ENCODE measurements around the gene KNSTRN. TPM values are rescaled to one million over a fixed set of nuclear protein-coding genes. Genes with fewer than 3 reads are reported as not detected.

The KNSTRN gene
- 50.4 and 52.9 TPM in 2 replicates for total RNA-seq

DNA sequence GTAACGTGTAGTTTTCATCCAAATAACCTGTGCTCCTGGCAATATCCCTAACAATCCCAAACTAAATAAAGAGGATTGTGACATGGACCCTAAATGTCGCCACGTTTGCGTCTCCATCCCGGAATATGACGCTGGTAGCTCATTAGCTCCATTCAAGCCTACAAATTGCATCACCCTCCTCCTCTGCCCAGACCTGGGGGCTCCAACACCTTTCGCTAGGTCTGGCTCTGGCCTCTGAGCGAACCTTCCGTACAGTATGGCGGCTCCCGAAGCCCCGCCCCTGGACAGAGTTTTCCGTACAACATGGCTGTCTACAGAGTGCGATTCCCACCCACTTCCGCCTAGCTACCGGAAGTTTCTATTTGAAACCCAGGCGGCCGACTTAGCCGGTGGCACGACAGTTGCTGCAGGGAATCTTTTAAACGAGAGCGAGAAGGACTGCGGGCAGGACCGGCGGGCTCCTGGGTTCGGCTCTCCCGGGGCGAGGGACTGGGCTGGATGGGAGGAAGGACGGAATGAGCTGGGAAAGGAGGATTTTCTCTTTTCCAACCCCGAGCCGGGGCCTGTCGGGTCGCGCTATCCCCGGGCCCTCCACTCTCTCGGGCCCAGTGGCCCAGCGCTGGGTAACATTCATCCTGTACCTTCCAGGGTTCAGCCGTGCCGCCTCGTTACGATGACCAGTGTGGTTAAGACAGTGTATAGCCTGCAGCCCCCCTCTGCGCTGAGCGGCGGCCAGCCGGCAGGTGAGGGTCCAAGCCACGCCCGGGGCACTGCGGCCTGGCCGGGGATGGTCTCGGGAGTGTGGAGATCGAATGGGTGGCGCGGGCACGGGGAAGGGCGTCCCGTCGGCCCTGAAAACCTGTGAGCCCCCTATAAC lies at the start of gene KNSTRN:
Gene KNSTRN (plus strand): TSS at position 142 of the 877 bp plus-strand sequence. CDS start 115 bp downstream, at position 257.
- Mint-ChIP-seq H3K9me3 (no peaks in the 10 kb centered on the region), H3K27me3 (peaks cover 11% of the 10 kb centered on the region), H3K27ac (peak within 1 kb of the TSS; percentile 95), H3K4me3 (peak within 1 kb of the TSS; percentile 94), H3K4me1 (peaks cover 26% of the 10 kb centered on the region), H3K36me3 (ENCODE audit: low read depth) (peaks cover 29% of the 10 kb centered on the region)
- intact Hi-C loops (cut with micrococcal nuclease): loop anchor here (1.0 to 2.0 kb wide), 3 partner anchors 22 to 186 kb away; partner anchors contain the start of genes DISP2, IVD and RPUSD2
- DNase-seq: peak; percentile 97

DNA sequence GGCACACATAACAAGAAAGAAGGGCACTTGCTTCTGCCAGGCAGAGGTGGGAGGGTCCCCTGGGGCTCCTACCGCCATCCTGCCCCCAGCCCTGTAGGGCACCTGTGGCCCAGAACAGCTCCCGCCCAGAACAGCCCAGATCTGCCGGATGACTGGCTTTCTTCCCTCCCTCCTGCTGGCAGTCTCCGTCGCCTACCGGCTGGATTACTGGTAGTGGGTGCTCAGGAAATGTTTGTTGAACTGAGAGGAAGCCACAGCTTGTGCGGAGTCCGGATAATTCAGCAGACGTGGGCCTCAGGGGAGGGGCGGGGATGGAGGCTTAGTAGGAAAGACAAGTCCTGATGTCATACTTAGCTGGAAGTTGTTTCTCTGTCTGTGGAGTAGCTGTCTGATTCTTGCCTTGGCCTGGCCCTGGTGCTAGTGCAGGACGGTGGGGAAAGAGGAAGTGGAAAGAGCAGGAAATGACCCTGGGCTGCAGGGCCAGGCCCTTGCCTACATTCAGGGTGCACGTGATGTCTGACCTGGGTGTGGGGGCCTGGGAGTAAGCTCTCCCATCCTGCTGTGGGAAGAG lies 48.5 kb upstream of the KNSTRN start:
- no peaks in the 10 kb centered on the region for H3K27me3 Mint-ChIP-seq
- DNase-seq: peak; percentile 80
- H3K9me3 Mint-ChIP-seq: no peaks in the 10 kb centered on the region
- peak overlapping the region; percentile 18 for H3K4me3 Mint-ChIP-seq
- H3K27ac Mint-ChIP-seq: peak overlapping the region; percentile 49
- H3K36me3 Mint-ChIP-seq (ENCODE audit: low read depth): no peaks in the 10 kb centered on the region
- intact Hi-C loops (cut with micrococcal nuclease): loop anchor here (1.0 kb wide), 1 partner anchor 11 kb away; the partner anchor contains the start of gene INAFM2
- peaks cover 13% of the 10 kb centered on the region for H3K4me1 Mint-ChIP-seq

DNA sequence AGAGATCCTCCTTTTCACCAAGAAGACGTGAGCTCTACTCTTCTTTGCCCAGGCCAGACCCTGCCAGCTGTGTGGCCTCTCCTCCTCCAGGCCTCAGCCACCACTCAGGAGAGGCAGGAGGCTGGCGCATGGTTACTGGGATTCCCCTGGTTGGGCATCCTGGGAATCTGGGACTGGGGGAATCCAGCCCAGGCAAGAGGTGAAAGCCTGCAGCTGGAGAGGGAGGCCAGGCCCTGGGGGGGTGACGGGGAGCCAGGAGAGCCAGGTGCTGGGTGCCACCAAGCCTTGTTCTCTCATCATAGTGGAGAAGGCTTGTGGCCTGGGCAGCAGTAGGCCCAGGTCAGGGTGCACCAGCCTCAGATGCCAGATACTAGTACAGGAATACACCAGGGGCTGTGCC lies 48.0 kb upstream of the KNSTRN start:
- Mint-ChIP-seq H3K27ac (peak overlapping the region; percentile 49), H3K27me3 (no peaks in the 10 kb centered on the region), H3K9me3 (no peaks in the 10 kb centered on the region), H3K4me3 (no peak overlapping the region), H3K36me3 (ENCODE audit: low read depth) (no peaks in the 10 kb centered on the region), H3K4me1 (peaks cover 13% of the 10 kb centered on the region)
- intact Hi-C loops (cut with micrococcal nuclease): loop anchor here (1.0 kb wide), 1 partner anchor 11 kb away; the partner anchor contains the start of gene INAFM2
- DNase-seq: no peak

DNA sequence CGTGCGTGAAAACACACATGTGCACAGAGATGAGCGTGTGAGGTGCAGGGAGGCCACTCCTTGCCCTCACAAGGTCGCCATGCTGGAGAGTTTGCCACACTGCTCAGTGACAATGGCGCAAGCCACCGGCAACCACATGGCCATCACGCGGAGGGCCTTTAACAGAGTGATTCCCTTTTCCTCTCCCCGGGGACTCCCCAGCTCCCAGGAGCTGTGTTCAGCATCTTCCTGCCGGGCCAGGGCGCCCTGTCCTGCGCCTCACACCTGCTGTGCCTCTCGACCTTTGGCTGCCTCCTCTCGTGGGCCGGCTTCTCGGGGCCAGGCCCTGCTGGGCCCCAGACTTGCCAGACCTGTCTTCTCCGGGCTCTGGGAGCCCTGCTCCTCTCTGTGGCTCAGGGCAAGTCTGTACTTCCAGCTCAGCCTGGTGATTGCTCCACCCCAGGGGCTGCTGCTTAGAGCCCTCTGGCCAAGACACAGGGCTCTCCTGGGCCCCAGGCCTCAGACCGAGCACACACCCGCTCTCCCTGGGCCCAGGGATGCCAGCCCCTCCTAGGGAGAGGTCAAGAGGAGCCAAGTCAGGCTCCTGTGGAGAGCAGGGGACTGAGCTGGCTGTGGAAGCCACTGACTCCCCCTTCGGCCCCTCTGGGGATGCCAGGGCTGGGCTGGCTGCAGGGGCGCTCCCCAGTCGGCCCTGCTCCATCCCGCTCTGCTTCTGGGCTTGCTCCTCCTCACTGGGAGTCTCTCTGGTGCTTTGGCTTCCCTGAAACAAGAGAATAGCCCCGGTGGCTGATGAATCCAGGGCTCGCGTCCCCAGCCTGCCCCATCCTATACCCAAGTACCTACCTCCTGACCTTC lies 47.4 kb upstream of the KNSTRN start:
- H3K27ac Mint-ChIP-seq: no peak overlapping the region
- DNase-seq: no peak
- no peaks in the 10 kb centered on the region for H3K27me3 Mint-ChIP-seq
- no peaks in the 10 kb centered on the region for H3K36me3 Mint-ChIP-seq (ENCODE audit: low read depth)
- intact Hi-C loops (cut with micrococcal nuclease): loop anchor here (1.0 kb wide), 1 partner anchor 12 kb away; the partner anchor contains the start of gene INAFM2
- no peak overlapping the region for H3K4me3 Mint-ChIP-seq
- H3K9me3 Mint-ChIP-seq: no peaks in the 10 kb centered on the region
- H3K4me1 Mint-ChIP-seq: peaks cover 13% of the 10 kb centered on the region

GRCh38 chr15:40335938-40336743 lies 46.4 kb upstream of the KNSTRN start:
- DNase-seq: no peak
- no peaks in the 10 kb centered on the region for H3K27me3 Mint-ChIP-seq
- intact Hi-C loops (cut with micrococcal nuclease): no loop called here
- no peak overlapping the region for H3K4me3 Mint-ChIP-seq
- peaks cover 13% of the 10 kb centered on the region for H3K4me1 Mint-ChIP-seq
- no peaks in the 10 kb centered on the region for H3K9me3 Mint-ChIP-seq
- peak overlapping the region; percentile 48 for H3K27ac Mint-ChIP-seq
- H3K36me3 Mint-ChIP-seq (ENCODE audit: low read depth): no peaks in the 10 kb centered on the region

DNA sequence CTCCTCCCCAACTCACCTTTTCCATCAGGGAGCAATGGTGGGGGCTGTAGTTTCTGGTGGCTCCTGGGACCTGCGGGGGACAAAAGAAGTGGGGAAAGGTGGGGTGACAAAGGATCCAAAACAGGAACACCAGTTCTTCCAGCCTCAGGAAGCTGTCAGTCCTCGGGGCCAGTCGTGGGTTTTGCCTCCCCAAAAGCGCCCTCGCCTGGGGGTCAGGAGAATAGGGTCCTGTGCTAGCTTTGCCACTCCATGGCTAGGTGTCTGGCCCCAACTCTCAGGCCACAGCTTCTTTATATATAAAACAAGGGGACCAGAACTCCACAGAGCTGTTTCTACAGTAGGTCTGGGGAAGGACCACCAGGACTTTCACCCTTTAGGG lies 45.8 kb upstream of the KNSTRN start:
- H3K27ac Mint-ChIP-seq: no peak overlapping the region
- no peak overlapping the region for H3K4me3 Mint-ChIP-seq
- H3K27me3 Mint-ChIP-seq: no peaks in the 10 kb centered on the region
- no peaks in the 10 kb centered on the region for H3K9me3 Mint-ChIP-seq
- H3K4me1 Mint-ChIP-seq: peaks cover 13% of the 10 kb centered on the region
- peak; percentile 66 for DNase-seq
- intact Hi-C loops (cut with micrococcal nuclease): no loop called here
- H3K36me3 Mint-ChIP-seq (ENCODE audit: low read depth): no peaks in the 10 kb centered on the region

DNA sequence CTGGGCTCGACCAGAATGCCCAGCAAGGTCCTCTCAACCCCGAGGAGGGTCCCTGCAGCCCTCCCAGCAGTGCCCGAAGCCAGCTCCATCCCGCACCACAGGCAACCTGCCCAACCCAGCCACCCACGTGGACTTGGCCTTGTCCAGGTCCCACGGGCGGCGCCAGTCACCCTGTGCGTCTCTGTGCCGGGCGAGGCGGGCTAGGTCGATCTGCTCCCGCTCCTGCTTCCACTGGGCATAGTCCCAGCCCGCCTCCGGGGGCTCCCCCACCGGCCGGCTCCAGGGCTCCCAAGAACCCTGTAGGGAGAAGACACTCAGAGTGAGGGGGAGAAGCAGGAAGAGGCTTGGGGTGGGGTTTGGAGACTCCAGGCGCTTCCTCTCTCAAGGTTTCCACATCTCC lies 44.9 kb upstream of the KNSTRN start:
- Mint-ChIP-seq H3K4me3 (no peak overlapping the region), H3K36me3 (ENCODE audit: low read depth) (no peaks in the 10 kb centered on the region), H3K27ac (no peak overlapping the region), H3K9me3 (no peaks in the 10 kb centered on the region), H3K27me3 (no peaks in the 10 kb centered on the region), H3K4me1 (peaks cover 13% of the 10 kb centered on the region)
- intact Hi-C loops (cut with micrococcal nuclease): no loop called here
- DNase-seq: no peak

- DNase-seq: peak; percentile 94
- Mint-ChIP-seq H3K36me3 (ENCODE audit: low read depth) (no peaks in the 10 kb centered on the region), H3K4me1 (peaks cover 13% of the 10 kb centered on the region), H3K27ac (no peak overlapping the region), H3K9me3 (no peaks in the 10 kb centered on the region), H3K27me3 (no peaks in the 10 kb centered on the region), H3K4me3 (no peak overlapping the region)
- intact Hi-C loops (cut with micrococcal nuclease): loop anchor here (1.0 kb wide), 2 partner anchors 15 to 59 kb away; partner anchors contain the start of gene INAFM2
Measured at GRCh38 chr15:40338041-40338657, 44.4 kb upstream of the KNSTRN start.

DNA sequence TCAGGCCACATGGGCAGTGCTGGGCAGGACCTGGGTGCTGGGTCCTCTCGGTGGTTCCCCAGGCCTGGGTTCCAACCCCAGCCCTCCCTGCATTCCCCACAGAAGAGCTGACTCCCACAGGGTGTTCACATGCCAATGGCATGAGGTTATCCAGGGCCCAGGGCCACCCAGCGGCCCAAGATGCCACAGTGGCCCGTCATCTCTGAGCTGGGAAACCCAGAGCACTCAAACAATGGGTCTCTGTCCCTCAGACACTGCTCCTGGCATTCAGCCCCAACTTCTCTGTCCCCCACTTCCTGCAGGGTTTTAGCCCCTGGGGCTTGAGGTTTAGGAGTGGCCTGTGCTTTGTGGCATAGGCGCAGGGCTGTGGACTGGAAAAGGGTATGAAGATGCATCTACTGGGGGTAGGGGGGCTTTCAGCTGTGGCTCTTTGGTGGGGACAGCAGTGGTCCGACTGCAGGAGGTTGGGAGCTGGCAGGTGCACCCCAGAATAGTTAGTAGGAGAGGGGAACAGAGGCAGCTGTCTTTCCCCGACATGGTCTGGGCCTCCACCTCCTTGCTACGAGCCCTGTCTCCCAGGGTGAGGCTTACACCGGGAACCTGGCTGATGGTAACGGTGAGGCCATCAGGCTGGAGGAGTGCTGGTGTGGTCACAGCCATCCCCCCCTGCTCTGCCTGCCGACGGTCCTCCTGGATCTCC lies 43.5 kb upstream of the KNSTRN start:
- intact Hi-C loops (cut with micrococcal nuclease): loop anchor here (1.0 kb wide), 2 partner anchors 16 to 60 kb away; partner anchors contain the start of gene INAFM2
- peaks cover 10% of the 10 kb centered on the region for H3K4me1 Mint-ChIP-seq

DNA sequence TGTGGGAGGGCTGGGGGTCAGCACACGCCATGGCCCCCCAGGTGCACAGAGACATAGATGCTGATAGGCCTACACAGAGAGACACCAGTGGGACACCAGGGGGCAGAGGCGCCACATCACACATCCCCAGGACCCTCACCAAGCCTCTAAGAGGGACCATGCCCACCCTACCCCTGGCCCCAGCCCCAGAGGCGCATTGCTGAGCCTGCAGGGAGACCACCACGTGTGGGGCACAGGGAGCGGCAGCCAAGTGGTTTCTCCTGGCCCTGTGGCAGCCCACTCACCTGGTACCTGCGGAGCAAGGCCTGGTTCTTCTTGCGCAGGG lies 42.9 kb upstream of the KNSTRN start:
- peaks cover 8% of the 10 kb centered on the region for H3K4me1 Mint-ChIP-seq
- H3K27me3 Mint-ChIP-seq: no peaks in the 10 kb centered on the region
- H3K27ac Mint-ChIP-seq: no peak overlapping the region
- H3K9me3 Mint-ChIP-seq: no peaks in the 10 kb centered on the region
- intact Hi-C loops (cut with micrococcal nuclease): no loop called here
- no peak for DNase-seq
- H3K36me3 Mint-ChIP-seq (ENCODE audit: low read depth): no peaks in the 10 kb centered on the region
- no peak overlapping the region for H3K4me3 Mint-ChIP-seq

More for the DNA sequence above, 43.5 kb upstream of the KNSTRN start:
- H3K27ac Mint-ChIP-seq: no peak overlapping the region
- no peaks in the 10 kb centered on the region for H3K36me3 Mint-ChIP-seq (ENCODE audit: low read depth)
- H3K4me3 Mint-ChIP-seq: no peak overlapping the region
- DNase-seq: no peak
- no peaks in the 10 kb centered on the region for H3K9me3 Mint-ChIP-seq
- H3K27me3 Mint-ChIP-seq: no peaks in the 10 kb centered on the region

DNA sequence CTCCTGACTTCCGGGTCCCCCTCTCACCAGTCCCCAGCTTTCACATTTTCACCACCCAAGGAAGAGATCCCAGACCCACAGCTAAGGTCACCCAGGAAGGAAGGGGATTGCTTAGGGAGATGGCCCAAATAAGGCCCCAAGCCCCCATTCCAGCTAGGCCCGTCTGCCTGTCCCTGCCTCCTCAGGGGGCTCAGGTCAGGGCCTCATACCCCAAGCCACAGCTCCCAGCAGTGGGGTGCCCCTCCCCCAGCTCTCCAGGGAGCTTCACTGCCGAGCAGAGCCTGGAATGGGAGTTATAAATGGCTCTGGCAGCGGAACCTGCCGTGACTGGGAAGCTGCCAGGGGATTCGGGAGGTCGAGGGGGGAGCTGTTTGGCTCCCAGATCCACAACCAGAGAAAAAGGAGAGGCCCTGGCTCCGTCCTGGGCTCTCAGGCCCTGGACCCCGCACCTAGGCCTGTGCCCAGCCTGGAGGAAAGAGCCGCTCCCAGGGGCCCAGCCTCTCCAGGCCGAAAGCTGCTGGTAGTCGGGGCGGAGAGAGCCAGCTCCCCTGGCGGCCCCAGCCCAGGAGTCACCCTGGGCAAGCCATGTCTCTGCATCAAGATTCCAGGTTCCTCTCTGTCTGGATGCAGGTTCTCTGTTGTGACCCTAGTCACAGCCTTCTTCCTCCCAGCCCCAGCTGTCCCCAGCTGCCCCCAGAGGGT lies 42.3 kb upstream of the KNSTRN start:
- no peaks in the 10 kb centered on the region for H3K9me3 Mint-ChIP-seq
- intact Hi-C loops (cut with micrococcal nuclease): no loop called here
- no peak overlapping the region for H3K27ac Mint-ChIP-seq
- peaks cover 8% of the 10 kb centered on the region for H3K4me1 Mint-ChIP-seq
- H3K36me3 Mint-ChIP-seq (ENCODE audit: low read depth): no peaks in the 10 kb centered on the region
- no peak for DNase-seq
- no peaks in the 10 kb centered on the region for H3K27me3 Mint-ChIP-seq
- H3K4me3 Mint-ChIP-seq: no peak overlapping the region
